Hepatocyte (in vitro differentiated cells): ENCODE results near the gene USE1. TPM values are rescaled to one million over a fixed set of nuclear protein-coding genes. Genes with fewer than 3 reads are reported as not detected.
A peak's percentile ranks its signal among the peaks of the same experiment; 100 is the strongest.

Source experiments
- DNase-seq: peaks from one replicate; pipeline ENCODE4 v3.0.0-alpha.2; 2016; ENCODE audit warnings: low spot score
- H2AFZ ChIP-seq: fragments of 200-600 bp; sonication (generic); 2 replicates; pipeline ENCODE4 v1.6.0; 2016; ENCODE audit warnings: antibody characterized with exemption, mild to moderate bottlenecking
- H3K27ac ChIP-seq: fragments of 200-600 bp; sonication (generic); 2 replicates; pipeline ENCODE4 v1.5.1; 2016; ENCODE audit warnings: mild to moderate bottlenecking
- H3K27me3 ChIP-seq: fragments of 200-600 bp; sonication (generic); 2 replicates; pipeline ENCODE4 v1.6.1; 2016
- H3K36me3 ChIP-seq: fragments of 200-600 bp; sonication (generic); replicated peaks from 2 replicates; pipeline ENCODE4 v1.5.1; 2016; ENCODE audit warnings: low read depth; ENCODE audit not compliant: insufficient read depth
- H3K4me1 ChIP-seq: fragments of 200-600 bp; sonication (generic); 2 replicates; pipeline ENCODE4 v1.5.1; 2016; ENCODE audit warnings: mild to moderate bottlenecking, moderate library complexity; ENCODE audit not compliant: insufficient read depth
- H3K4me2 ChIP-seq: fragments of 200-600 bp; sonication (generic); 2 replicates; pipeline ENCODE4 v1.6.0; 2016
- H3K4me3 ChIP-seq: fragments of 200-600 bp; sonication (generic); 2 replicates; pipeline ENCODE4 v1.5.1; 2016; ENCODE audit warnings: mild to moderate bottlenecking
- H3K79me2 ChIP-seq: fragments of 200-600 bp; sonication (generic); 2 replicates; pipeline ENCODE4 v1.6.0; 2017; ENCODE audit warnings: mild to moderate bottlenecking
- H3K9me2 ChIP-seq: fragments of 200-600 bp; sonication (generic); replicated peaks from 2 replicates; pipeline ENCODE4 v1.6.0; 2017; ENCODE audit warnings: mild to moderate bottlenecking; ENCODE audit not compliant: insufficient read depth
- H3K9me3 ChIP-seq: fragments of 200-600 bp; sonication (generic); 2 replicates; pipeline ENCODE4 v1.5.1; 2016; ENCODE audit warnings: low read depth, mild to moderate bottlenecking
- H4K20me1 ChIP-seq: fragments of 200-600 bp; sonication (generic); 2 replicates; pipeline ENCODE4 v1.6.0; 2016; ENCODE audit warnings: mild to moderate bottlenecking; ENCODE audit not compliant: insufficient read depth, poor library complexity, severe bottlenecking
- EZH2 ChIP-seq: fragments of 200-600 bp; sonication (generic); IDR thresholded peaks from 2 replicates; pipeline ENCODE4 v1.6.1; 2016; ENCODE audit warnings: antibody characterized with exemption, mild to moderate bottlenecking, borderline replicate concordance
- EZH2phosphoT487 ChIP-seq: fragments of 200-600 bp; sonication (generic); IDR thresholded peaks from one replicate; pipeline ENCODE4 v1.6.1; 2018; ENCODE audit warnings: antibody characterized with exemption, mild to moderate bottlenecking, low read depth, moderate library complexity; ENCODE audit not compliant: unreplicated experiment, severe bottlenecking
- WGBS: methylation state at CpG from one replicate; pipeline ENCODE4 v1.1.6; 2016; ENCODE audit warnings: low lambda C conversion rate; ENCODE audit errors: missing lambda C conversion rate; 5-methylcytosine and 5-hydroxymethylcytosine counted together
- polyA plus RNA-seq: library from polyadenylated mRNA; unstranded; fragments of >200 nt; fragmentation: Nextera tagmentation; extraction: Ambion mirVana; gene quantifications from 2 replicates; pipeline ENCODE4 v1.2.1, GENCODE V29; 2016
- total RNA-seq: library from RNA; depleted of rRNA; stranded (reverse); fragments of >200 nt; gene quantifications from 2 replicates; pipeline ENCODE4 v1.2.3, GENCODE V29; 2014
- TF ChIP-seq, protein P1 (sequence below): fragments of 200-600 bp; sonication (generic); IDR thresholded peaks from 2 replicates; pipeline ENCODE4 v1.5.1; 2016; ENCODE audit warnings: antibody characterized with exemption, mild to moderate bottlenecking; ENCODE audit not compliant: poor library complexity

USE1 gene
- total and polyA plus RNA-seq, 2 experiments from 2014 or later: 26.9 to 46.7 TPM

DNA sequence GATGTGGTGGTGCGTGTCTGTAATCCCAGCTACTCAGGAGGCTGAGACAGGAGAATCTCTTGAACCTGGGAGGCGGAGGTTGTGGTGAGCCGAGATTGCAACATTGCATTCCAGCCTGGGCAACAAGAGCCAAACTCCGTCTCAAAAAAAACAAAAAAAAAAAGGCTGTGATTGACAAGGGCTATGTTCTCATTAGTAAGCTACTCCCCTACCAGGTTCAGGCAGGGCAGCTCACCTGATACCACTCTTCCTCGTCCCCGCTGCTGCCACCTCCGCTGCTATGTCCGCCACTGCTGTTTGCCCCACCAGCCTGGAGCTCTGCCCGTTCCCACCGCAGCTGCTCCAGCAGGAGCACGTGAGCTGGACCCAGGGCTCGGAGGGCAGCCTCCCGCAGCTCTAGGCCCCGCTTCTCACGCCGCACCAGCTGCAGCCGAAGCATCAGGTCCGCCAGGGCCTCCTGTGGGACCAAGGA is 40.0 kb downstream of the USE1 start:
- H3K4me3 ChIP-seq: no peak overlapping the region
- no peak for TF ChIP-seq EZH2
- no peak for TF ChIP-seq EZH2phosphoT487
- TF ChIP-seq, protein P1, sequence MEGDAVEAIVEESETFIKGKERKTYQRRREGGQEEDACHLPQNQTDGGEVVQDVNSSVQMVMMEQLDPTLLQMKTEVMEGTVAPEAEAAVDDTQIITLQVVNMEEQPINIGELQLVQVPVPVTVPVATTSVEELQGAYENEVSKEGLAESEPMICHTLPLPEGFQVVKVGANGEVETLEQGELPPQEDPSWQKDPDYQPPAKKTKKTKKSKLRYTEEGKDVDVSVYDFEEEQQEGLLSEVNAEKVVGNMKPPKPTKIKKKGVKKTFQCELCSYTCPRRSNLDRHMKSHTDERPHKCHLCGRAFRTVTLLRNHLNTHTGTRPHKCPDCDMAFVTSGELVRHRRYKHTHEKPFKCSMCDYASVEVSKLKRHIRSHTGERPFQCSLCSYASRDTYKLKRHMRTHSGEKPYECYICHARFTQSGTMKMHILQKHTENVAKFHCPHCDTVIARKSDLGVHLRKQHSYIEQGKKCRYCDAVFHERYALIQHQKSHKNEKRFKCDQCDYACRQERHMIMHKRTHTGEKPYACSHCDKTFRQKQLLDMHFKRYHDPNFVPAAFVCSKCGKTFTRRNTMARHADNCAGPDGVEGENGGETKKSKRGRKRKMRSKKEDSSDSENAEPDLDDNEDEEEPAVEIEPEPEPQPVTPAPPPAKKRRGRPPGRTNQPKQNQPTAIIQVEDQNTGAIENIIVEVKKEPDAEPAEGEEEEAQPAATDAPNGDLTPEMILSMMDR: no peak
- H3K4me1 ChIP-seq: no peaks in the 10 kb centered on the region
- no peaks in the 10 kb centered on the region for H3K36me3 ChIP-seq
- H3K79me2 ChIP-seq: no peaks in the 10 kb centered on the region
- 85% methylated on average over 17 of the region's 18 CpGs for WGBS
- H3K27me3 ChIP-seq: no peaks in the 10 kb centered on the region
- H3K9me3 ChIP-seq: no peaks in the 10 kb centered on the region
- H3K4me2 ChIP-seq: no peak overlapping the region
- H2AFZ ChIP-seq: no peak overlapping the region
- no peaks in the 10 kb centered on the region for H3K9me2 ChIP-seq
- H4K20me1 ChIP-seq: no peaks in the 10 kb centered on the region
- DNase-seq: peak; percentile 25
- H3K27ac ChIP-seq: no peak overlapping the region

DNA sequence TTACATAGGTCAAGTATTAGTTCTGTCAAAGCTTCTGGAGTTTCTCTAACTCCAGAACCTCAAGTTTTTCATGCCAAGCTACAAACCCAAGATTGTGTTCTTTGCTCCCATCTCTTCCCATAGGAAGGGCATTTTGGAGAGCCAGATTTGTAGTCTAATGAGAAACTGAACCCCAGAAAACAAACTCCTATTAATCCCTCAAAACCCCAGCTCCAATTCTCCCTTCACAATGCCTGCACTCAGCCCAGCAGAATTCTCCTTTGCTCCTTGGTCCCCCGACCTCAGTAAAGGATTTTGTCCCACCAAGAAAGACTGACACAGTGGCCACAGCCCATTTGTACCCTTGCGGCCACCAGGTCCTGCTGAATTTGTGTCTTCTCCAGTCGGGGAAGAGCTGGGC is 41.0 kb downstream of the USE1 start:
- 91% methylated on average over 3 of the region's 3 CpGs for WGBS
- TF ChIP-seq, protein P1: no peak
- TF ChIP-seq EZH2phosphoT487 (no peak), EZH2 (no peak)
- H3K4me2 ChIP-seq: no peak overlapping the region
- H3K4me1 ChIP-seq: no peaks in the 10 kb centered on the region
- no peaks in the 10 kb centered on the region for H3K9me2 ChIP-seq
- DNase-seq: no peak
- no peaks in the 10 kb centered on the region for H3K27me3 ChIP-seq
- H3K4me3 ChIP-seq: no peak overlapping the region
- no peak overlapping the region for H2AFZ ChIP-seq
- no peak overlapping the region for H3K27ac ChIP-seq
- H4K20me1 ChIP-seq: no peaks in the 10 kb centered on the region
- no peaks in the 10 kb centered on the region for H3K79me2 ChIP-seq
- H3K36me3 ChIP-seq: no peaks in the 10 kb centered on the region
- no peaks in the 10 kb centered on the region for H3K9me3 ChIP-seq

DNA sequence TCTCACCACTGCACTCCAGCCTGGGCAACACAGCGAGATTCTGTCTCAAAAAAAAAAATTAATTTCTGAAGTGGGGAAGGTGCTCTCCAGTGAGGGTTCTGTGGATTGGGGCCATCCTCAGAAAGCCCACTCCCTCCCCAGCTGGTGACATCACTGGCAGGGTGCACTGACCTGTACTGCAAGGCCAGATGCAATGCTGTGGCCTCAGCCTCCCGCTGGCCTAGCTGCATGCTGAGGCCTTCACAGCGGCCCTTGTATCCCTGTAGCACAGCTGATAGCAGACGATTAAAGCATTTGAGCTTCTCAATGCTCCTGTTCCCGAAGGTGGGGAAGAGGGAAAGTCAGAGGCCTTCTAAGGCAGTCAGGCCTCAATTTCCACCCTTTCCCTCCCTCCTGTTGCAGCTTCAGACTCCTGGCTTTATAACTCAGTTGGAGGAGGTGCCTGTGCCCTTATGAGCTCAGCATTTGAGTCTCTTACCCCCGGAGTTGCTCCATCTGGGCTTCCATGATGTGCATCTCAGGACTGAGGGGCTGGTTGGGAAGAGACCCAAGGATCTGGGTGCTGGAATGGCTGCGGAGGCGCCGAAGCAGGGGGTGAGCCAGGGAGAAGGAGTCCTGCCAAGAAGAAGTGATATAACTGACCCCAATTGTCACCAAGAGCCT is 44.1 kb downstream of the USE1 start:
- Histone ChIP-seq H3K4me1 (no peaks in the 10 kb centered on the region), H4K20me1 (no peaks in the 10 kb centered on the region), H3K27ac (no peak overlapping the region), H3K4me2 (no peak overlapping the region), H2AFZ (no peak overlapping the region), H3K79me2 (no peaks in the 10 kb centered on the region), H3K9me3 (no peaks in the 10 kb centered on the region), H3K9me2 (no peaks in the 10 kb centered on the region), H3K27me3 (no peaks in the 10 kb centered on the region), H3K4me3 (no peak overlapping the region), H3K36me3 (no peaks in the 10 kb centered on the region)
- TF ChIP-seq EZH2: no peak
- DNase-seq: no peak
- 96% methylated on average over 9 of the region's 9 CpGs for WGBS

DNA sequence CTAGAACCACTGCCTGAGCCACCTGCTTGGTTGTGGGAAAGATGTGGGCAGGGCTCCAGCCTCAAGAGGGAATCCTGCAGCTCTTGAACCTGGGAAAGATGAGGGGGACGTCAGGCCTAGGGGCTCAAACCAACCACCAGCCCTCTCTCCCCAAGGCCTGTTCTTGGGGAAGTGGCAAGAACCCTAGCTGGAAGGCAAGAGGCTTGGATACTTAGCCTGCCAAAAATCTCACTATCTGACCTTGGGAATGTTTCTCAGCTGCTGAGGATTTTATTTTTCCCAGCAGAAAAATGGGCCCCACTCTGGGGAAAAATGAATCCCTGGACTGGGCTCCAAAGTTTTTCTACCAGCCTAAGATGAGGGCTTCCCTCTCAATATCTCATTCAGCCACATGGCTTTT is 44.8 kb downstream of the USE1 start:
- Histone ChIP-seq H4K20me1 (no peaks in the 10 kb centered on the region), H3K9me3 (no peaks in the 10 kb centered on the region), H3K27me3 (no peaks in the 10 kb centered on the region), H3K4me3 (no peak overlapping the region), H2AFZ (no peak overlapping the region), H3K27ac (no peak overlapping the region), H3K36me3 (no peaks in the 10 kb centered on the region), H3K79me2 (no peaks in the 10 kb centered on the region), H3K4me2 (no peak overlapping the region), H3K4me1 (no peaks in the 10 kb centered on the region), H3K9me2 (no peaks in the 10 kb centered on the region)
- 56% methylated on average over 1 of the region's 1 CpG for WGBS
- no peak for DNase-seq
- TF ChIP-seq, protein P1: no peak
- no peak for TF ChIP-seq EZH2phosphoT487
- no peak for TF ChIP-seq EZH2
